Activated effector memory CD4-positive, alpha-beta T cell treated with anti-CD3 and anti-CD28 coated beads, Interleukin-2, amount 50 U/mL, for 16 hours (primary cell): ENCODE results near the gene SYF2.
"Not testable (repeated sequence)": the region's sequence is repeated elsewhere in the genome, so short reads cannot be mapped to it uniquely, and the experiment has no call there.

ENCODE experiments used
- DNase-seq: peaks from one replicate; pipeline ENCODE4 v3.0.0-alpha.2; 2020

SYF2 gene

DNA sequence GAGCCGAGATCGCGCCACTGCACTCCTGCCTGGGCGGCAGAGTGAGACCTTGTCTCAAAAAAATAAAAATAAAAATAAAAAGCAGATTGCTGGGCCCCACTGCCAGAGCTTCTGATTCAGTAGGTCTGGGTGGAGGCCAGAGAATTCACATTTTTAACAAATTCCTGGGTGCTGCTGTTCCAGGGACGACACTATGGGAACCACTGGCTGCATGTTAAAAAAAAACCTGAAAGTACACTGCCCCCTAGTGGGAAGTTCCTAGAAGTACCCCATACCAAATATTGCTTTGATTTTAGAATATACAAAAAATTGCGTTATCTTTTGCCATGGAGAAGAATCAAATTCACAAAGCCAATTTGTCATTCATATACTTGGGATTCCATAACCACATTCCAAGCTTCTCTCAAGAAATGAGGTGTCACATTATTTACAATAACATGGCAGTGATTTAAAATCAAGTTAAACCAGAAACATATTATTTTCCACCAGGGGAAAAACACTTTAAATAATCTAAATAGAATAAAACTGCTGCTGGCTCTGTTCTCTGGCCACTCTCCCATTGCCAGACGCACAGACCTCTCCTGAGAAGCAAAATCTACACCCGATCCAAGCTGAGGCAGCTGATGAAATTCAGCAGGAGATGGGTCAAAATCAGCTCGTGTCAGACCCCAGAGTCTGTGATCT is 27.4 kb downstream of the SYF2 start:
- no peak for DNase-seq

DNA sequence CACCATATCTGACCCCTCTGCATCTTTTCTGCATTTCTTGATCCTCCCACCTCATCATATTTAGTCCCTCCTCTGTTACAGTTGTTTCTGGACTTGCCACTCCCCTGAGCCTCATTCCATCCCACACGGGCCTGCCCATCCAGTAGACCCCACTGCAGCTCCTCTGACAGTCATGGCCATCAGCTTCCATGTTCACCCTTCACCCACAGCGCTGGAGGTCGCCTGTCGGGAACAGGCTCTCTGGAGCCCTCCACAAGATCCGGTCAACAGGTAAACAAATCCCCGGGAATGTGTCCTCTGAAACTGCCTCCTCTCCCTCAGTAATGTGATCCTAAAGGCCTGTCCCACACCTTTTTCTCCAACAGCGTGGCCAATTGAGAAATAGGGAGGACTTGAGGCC is 31.3 kb downstream of the SYF2 start:
- DNase-seq, result no peak

GRCh38 chr1:25199819-25200620 is 32.3 kb downstream of the SYF2 start:
- no peak for DNase-seq

- DNase-seq, result no peak
Measured at GRCh38 chr1:25198663-25199252, 33.5 kb downstream of the SYF2 start.

- no peak for DNase-seq
Measured at GRCh38 chr1:25197982-25198662, 34.2 kb downstream of the SYF2 start.

DNA sequence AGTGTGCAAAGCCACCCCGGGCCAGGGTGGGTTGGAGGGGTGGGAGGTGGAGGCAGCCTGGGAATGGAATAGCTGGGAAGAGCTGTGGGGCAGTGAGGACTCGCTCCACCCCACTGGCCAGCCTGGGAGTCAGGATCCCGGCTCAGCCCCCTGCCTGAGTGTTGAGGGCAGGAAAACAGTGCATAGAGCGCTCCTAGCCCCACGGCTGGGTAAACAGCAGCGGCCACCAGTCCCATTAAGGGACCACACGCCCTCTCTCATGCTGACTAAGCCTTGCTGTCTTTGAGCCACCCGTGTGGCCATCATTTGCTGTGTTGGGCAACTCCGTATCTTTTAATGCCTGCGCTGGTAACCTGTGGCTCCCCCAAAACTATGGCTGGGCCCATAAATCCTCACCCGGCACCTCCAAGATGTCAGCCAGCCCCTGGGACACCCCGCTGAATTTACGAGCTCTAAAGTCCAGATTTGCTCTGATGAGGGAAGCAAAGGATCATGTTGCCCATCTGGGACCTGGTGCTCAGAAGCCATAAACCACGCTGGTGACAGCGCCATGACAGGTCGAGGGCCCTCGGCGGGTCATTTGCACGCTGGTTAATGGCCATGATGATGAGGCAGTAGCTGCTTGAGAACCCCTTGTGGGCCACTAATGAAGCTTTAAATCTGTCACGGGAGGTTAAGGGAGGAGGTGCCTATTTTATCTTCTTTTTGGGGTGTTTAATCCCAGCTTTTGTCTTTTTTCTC is 34.9 kb downstream of the SYF2 start:
- no peak for DNase-seq

DNA sequence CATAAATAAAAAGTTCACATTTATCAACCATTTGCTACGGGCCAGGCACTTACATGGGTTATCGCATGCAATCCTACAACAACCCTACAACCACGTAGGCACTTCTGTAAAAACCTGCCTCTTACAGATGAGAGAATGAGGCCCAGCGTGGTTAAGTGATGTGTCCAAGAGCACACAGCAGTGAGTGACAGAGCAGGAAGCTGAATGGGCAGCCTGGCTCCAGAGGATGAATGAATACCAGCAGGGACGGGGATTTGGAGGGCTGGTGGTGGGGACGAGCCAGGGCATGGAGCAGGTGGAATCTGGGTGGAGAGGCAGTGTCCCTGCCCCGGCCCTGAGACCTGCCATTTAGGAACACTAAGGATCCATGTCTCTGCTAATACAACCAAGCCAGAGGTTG is 35.5 kb downstream of the SYF2 start:
- no peak for DNase-seq

DNA sequence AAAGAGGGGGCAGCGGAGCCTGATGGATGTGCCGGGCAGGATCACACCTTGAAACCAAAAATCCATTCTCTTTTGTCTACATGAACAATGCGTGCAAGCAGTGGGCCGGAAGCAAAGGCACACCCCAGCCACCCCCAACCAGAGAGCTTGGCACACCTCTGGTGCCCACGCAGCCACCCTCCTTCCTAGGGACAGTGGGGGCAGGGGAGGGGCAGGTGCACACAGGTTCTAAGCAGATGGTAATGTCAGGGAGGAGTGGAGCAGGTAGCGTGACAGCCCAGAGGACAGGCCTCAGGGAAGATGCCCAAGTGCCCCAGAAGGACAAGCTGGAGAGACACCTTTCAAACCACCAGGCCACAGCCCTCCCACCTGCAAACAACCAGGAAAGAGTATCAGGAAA is 36.5 kb downstream of the SYF2 start:
- DNase-seq, result no peak

- no peak for DNase-seq
Measured at GRCh38 chr1:25194572-25195020, 37.7 kb downstream of the SYF2 start.

GRCh38 chr1:25194054-25194453 is 38.2 kb downstream of the SYF2 start:
- no peak for DNase-seq

DNA sequence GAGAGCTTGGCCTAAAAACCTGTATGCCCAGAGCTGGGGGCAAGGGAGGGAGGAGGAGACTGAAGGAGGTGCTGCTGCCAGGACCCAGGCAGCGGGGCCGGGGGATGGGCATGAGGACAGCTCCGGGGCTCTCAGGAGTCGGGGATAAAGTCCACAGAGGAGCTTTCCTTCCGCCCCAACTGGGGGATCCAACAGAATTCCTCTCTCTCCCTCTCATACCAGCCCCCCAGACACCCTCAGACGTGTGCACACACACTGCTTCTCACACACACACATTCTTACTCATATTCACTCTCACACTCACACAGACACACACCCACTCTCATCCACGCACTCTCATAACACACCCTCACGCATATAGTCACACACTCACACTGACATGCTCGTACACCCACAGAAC is 39.1 kb downstream of the SYF2 start:
- DNase-seq, result no peak

GRCh38 chr1:25192154-25192553 is 40.1 kb downstream of the SYF2 start:
- no peak for DNase-seq

- no peak for DNase-seq
Measured at GRCh38 chr1:25190260-25190659, 42.0 kb downstream of the SYF2 start.

DNA sequence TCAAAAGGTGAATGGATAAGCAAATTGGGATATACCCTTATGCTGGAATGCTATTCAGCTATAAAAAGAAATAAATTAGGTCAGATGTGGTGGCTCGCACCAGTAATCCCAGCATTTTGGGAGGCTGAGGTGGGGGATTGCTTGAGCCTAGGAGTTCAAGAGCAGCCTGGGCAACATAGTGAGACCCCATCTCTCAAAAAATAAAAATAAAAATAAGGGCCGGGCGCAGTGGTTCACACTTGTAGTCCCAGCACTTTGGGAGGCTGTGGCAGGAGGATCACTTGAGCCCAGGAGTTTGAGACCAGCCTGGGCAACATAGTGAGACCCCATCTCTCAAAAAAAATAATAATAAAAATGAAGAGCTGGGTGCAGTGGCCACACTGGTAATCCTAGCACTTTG is 44.4 kb downstream of the SYF2 start:
- not testable (repeated sequence) for DNase-seq

DNA sequence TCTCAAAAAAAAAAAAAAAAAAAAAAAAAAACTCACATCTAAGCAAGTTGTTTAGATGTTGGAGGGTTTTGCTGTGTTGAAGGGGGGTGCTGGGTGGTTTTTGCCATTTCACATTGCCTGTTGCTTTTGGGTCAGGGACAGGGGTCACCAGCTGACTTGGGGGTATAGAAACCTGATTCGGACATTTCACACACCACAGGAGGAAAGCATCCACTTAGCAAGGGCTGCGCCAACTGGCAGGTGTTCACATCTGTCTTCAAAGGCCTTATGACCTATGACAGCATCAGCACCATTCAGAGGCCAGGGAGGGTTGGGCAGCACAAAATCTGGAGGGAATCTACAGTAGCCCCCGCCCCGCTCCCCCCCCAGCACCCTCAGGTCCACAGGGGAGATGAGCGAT is 45.2 kb downstream of the SYF2 start:
- no peak for DNase-seq

DNA sequence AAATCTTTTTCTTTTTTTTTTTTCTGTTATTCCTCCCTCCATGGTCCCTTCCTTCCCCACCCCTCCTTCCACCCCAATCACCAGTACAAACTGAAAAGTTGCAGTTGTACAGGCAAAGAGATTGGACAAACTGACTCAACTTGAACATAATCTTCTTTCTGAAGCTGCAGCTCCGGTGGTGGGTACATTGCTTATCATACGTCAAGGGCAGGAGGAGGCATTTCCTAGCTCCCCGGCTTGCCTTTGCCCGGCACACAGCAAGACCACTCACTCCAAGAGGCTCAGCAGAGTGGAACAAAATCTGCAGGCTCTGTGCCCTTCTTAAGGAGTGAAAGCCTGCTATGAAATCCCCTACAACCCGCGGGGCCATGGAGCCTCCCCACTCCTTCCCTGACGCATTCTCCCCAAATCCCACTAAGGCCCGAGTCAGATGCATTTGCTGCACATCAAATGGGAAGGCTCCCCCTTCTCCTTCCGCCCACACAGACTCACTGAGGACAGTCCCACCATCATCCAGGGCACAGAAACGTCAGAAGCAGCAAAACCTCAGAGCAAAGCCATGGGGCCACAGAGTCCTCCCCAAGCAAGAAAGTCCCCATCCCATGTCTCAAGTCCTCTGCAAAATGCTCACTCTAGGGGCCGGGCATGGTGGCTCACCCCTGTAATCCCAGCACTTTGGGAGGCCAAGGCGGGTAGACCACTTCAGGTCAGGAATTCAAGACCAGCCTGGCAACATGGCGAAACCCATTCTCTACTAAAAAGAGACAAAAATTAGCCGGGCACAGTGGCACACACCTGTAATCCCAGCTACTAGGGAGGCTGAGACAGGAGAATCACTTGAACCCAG is 45.9 kb downstream of the SYF2 start:
- DNase-seq, result no peak

- no peak for DNase-seq
Measured at GRCh38 chr1:25185409-25186160, 46.7 kb downstream of the SYF2 start.

- DNase-seq, result no peak
Measured at GRCh38 chr1:25184001-25184762, 48.1 kb downstream of the SYF2 start.

GRCh38 chr1:25183126-25183980 is 48.9 kb downstream of the SYF2 start:
- DNase-seq, result no peak
